LoVo (cell line): ENCODE results near the gene SLC39A11.

ENCODE experiments used
- DNase-seq: peaks from one replicate; pipeline ENCODE4 v3.0.0-alpha.2; 2016; ENCODE audit warnings: low spot score

SLC39A11 gene

GRCh38 chr17:73042809-73043685 lies 49.4 kb downstream of the SLC39A11 start:
- no peak for DNase-seq

DNA sequence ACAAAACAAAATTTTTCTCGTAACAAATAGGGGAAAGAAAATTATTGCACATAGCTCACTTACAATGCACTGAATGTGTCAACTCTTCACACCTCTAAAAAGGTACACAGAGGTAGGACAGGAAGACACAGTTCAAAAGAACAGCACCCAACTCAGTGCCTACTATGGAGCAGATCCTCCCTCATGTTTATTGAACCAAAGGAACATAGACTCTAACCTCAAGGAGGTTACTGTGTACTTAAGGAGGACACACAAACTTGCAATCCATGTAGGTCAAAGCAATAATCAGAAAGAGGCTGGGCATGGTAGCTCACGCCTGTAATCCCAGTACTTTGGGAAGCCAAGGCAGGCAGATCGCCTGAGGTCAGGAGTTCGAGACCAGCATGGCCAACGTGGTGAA lies 50.3 kb downstream of the SLC39A11 start:
- DNase-seq = no peak

- no peak for DNase-seq
These were observed 53.2 kb downstream of the SLC39A11 start for GRCh38 chr17:73039282-73039681.

- no peak for DNase-seq
These were observed 61.0 kb downstream of the SLC39A11 start for GRCh38 chr17:73031472-73031871.

DNA sequence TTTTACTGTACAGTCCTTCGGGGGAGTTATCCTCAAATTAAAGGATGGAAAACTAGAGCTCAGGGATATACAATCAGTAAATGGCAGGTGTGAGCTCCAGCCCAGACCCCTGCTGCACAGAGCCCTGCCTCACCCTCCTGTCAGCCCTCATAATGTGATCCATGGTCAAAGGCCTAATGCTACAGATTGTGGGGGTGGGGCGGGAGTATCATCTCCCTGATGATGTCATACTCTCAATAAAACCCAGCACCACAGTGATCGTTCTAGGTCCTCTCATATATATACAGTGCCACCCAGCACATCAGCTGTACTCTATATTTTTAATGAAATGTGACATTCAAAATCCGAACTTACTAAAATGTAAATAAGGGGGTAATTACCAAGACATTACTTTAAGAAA lies 61.5 kb downstream of the SLC39A11 start:
- no peak for DNase-seq

DNA sequence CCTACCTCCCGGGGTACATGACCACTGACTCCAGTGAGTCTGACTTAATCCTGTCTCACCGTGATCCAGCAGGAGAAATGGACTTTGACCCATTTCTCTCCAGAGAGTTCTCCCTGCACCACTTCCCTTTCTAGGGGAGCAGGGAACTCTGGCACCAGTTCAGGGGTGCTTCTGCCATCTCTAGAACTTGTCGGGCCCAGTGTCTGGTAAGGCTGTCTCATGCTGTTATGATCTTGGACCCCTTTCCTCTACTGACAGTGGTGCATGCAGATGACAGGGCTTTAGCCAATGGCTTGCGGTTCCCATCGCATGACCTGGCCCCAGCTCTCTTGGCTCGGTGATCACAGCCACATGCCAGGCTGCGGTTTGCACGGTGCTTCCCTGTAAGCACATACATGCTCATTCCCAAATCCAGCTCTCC lies 62.0 kb downstream of the SLC39A11 start:
- no peak for DNase-seq

- no peak for DNase-seq
These were observed 62.5 kb downstream of the SLC39A11 start for GRCh38 chr17:73029991-73030390.

DNA sequence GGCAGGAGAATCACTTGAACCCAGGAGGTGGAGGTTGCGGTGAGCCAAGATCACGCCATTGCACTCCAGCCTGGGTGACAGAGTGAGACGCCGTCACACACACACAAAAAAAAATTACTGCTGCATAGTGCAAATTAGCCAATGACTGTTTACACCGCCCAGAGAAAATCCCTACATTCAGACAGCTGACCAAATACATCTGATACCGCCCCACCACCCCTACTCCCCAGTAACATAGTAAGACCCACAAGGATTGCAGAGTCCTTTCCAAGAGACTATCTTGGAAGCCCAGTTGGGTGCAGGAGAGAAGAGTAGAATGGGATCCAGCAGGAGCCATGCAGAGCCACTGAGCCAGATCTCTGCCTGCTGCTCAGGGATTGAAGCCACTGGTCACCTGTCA lies 63.5 kb downstream of the SLC39A11 start:
- no peak for DNase-seq

DNA sequence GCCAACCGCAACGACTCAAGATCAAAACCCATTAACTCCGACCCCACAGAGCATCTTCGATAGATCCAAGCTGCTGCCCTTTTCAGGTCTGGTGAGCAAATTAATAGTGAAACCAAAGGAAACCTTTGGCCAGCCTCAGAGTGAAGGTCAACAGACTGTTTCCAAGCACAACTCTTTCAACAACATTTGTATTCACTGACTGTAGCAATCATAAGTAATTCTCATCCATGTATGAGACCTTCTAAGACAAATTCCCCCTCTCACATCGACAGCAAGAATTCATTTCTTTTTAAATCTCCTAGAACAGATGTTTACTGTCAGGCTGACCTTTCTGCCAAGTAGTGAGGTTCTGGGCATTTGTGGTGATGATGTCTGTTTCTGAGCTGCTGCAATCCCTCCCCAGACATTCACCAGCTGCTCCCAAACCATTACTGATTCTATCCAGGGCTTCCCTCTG lies 64.2 kb downstream of the SLC39A11 start:
- DNase-seq = no peak

DNA sequence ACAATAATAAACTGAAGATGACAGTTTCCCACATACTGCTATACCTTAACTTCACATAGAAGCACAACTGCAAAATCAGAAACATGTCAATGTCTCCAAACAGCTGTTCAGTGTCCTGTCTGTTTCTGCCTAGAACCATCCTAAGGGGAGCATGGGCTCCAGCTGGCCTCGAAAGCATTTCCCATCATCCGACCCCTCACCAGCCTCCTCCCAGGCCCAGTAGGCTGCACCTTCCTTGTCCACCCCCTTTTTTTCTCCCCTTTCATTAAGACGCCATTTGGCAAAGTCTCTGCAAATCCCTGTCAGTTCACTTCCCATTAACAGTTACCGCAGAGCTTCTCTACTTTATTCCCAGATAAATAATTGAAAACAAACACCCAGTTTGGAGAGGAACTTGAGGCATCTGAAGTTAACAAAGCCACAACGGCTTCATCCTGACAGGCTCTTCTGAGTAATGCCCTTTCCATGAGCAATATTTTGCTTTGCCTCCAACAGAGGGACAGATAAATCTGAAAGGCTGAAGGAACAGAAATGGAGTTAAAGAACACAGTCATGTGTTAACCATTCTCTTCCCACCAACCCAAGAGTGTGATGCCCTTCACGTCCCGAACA lies 65.3 kb downstream of the SLC39A11 start:
- no peak for DNase-seq

- no peak for DNase-seq
These were observed 67.4 kb downstream of the SLC39A11 start for GRCh38 chr17:73025041-73025560.

DNA sequence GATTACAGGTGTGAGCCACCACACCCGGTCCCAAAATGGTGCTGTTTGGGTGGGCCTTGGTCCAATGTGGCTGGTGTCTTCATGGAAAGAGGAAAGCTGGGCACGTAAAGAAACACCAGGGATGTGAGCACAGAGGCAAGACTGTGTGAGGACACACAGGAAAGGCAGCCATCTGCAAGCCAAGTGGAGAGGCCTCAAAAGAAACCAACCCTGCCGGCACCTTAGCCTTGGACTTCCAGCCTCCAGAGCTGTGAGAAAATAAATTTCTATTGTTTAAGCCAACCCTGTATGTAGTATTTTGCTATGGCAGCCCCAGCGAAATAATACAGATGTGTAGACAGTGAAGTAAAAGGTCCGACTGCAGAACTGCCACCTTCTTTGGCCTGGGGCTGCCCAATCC lies 68.7 kb downstream of the SLC39A11 start:
- DNase-seq = no peak

- DNase-seq = no peak
These were observed 69.8 kb downstream of the SLC39A11 start for GRCh38 chr17:73022694-73023093.

- no peak for DNase-seq
These were observed 70.7 kb downstream of the SLC39A11 start for GRCh38 chr17:73021771-73022170.

- no peak for DNase-seq
These were observed 72.4 kb downstream of the SLC39A11 start for GRCh38 chr17:73020110-73020509.

- DNase-seq = no peak
These were observed 73.9 kb downstream of the SLC39A11 start for GRCh38 chr17:73018599-73018998.

- no peak for DNase-seq
These were observed 74.8 kb downstream of the SLC39A11 start for GRCh38 chr17:73017658-73018057.

- no peak for DNase-seq
These were observed 76.7 kb downstream of the SLC39A11 start for GRCh38 chr17:73015722-73016276.

- DNase-seq = peak; percentile 45
These were observed 78.4 kb downstream of the SLC39A11 start for GRCh38 chr17:73013816-73014663.

- no peak for DNase-seq
These were observed 79.2 kb downstream of the SLC39A11 start for GRCh38 chr17:73013301-73013700.

- no peak for DNase-seq
These were observed 81.4 kb downstream of the SLC39A11 start for GRCh38 chr17:73011016-73011486.

DNA sequence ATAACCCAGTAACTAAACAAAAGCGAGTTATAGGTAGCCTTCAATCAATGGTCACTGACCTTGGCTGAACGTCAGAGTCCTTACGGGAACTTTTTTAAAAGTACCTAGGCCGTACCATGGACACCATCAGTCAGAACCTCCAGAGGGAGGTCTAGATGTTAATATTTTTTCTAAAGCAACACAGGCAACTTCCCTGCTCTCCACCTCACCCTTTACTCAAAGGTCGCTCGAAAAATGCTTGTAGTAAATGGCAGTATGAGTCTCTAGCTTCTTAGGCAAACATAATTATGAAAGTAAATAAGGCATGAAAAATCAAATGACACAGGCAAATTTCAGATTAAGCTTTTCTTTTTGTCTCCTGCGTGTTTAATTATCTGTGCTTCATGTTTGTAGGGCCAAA lies 82.1 kb downstream of the SLC39A11 start:
- DNase-seq = no peak
